Fibroblast of the aortic adventitia (primary cell): ENCODE data around the gene PRSS27. TPM values are rescaled to one million over a fixed set of nuclear protein-coding genes. Genes with fewer than 3 reads are reported as not detected.
"Not testable (repeated sequence)": the region's sequence is repeated elsewhere in the genome, so short reads cannot be mapped to it uniquely, and the experiment has no call there.

ENCODE experiments used
- DNase-seq: peaks from one replicate; pipeline ENCODE4 v3.0.0-alpha.2; 2010; ENCODE audit warnings: low read depth
- H3K4me3 ChIP-seq: 2 replicates; pipeline ENCODE4 v1.5.1; 2011; ENCODE audit warnings: low read depth, mild to moderate bottlenecking, control low read depth, low read length, moderate library complexity
- CTCF ChIP-seq: IDR thresholded peaks from 2 replicates; pipeline ENCODE4 v1.5.1; 2011; ENCODE audit warnings: mild to moderate bottlenecking, low read length, control low read depth, inconsistent platforms; ENCODE audit not compliant: insufficient read depth
- total RNA-seq: library from RNA; depleted of rRNA; stranded (reverse); fragments of >200 nt; gene quantifications from 2 replicates; pipeline ENCODE4 v1.2.3, GENCODE V29; 2012; ENCODE audit warnings: low replicate concordance

Gene PRSS27
- total RNA-seq, 1 donor: 1.3 TPM

DNA sequence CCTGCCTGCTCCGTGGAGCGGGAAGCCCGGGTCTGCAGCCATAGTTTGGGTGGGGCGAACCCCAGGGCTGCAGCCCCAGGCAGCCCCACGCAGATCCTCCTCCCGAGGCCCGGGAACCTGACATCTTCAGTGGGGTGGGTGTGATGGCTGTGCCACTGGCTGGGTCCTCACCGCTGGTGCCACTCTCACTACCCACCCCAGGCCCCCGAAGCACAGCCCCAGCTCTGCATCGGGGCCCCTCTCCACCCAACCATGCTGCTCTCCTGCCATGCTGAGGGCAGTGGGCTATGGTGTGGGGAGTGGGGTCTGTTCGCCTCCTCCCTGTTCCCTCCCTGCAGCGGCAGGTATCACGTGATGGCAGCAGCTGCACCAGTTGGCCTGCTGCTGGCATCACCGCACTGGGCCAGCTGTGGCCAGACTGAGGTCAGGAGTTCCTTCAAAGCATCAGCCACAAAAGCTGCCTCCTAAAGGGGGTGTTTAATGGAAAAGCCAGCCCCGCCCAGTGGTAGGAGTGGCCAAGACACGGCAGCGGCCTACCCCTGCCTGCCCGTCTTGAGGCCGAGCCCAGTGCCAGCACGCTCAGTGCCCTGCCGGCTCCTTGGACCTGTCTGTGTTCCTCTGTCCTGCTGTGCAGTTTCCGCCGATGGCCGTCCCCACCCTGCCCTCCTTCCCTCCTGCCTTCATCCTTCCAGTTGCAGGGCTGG, 26.9 kb downstream of the PRSS27 start:
- TF ChIP-seq CTCF: no peak
- peak; percentile 8 for DNase-seq
- H3K4me3 ChIP-seq: no peak overlapping the region

DNA sequence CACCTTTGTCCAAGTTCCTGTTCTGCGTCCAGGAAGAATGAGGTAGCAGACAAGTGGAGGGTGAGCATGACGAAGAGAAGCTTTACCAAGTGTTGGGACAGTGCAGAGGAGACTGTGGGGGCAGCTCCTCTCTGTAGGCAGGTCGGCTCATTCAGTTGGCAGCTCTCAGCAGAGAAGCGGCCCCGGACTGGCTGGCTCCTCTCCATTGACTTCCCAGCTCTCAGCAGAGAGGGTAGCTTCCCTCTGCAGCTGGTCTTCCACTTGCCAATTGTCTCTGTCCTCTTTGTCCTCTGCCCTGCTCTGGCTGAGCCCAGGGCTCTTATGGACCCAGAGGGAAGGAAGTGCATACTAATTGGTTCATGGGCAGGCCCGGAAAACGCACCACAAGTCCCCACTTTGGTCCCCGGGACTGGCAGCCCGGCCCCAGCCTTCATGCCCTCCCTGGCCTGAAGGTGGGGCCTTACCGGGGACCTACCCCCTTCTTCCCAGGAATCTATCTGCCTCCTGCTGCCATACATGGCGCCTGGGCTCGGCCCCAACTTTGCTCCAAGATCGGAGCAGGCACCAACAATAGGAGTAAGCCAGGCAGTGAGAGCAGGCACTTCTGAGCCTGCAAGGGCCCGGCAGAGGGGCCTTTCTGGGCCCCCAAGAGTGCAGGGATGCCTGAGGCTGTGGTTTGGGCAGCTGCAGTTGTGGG, 27.6 kb downstream of the PRSS27 start:
- H3K4me3 ChIP-seq: no peak overlapping the region
- no peak for DNase-seq
- no peak for TF ChIP-seq CTCF

- no peak for DNase-seq
- TF ChIP-seq CTCF: no peak
- no peak overlapping the region for H3K4me3 ChIP-seq
Observed at GRCh38 chr16:2691491-2692248, 28.4 kb downstream of the PRSS27 start.

DNA sequence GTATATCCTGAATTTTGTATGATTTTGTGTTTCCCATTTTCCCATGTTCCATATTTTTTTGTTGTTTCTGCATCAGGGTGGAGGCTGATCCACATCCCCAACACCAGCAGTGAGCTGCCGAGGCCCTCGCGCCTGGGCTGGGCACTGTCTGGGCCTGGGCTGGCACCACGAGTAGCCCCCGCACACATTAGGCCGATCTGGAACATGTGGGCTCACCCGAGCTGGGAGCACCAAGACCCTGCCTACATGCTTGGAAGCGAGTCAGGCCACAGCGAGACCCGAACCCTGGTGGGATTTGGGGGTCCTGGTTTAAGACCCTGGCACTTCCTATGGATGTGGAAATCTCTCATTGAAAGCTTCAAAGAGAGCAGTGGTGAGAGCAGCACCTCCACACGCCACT, 29.2 kb downstream of the PRSS27 start:
- no peak for DNase-seq
- no peak overlapping the region for H3K4me3 ChIP-seq
- TF ChIP-seq CTCF: no peak

GRCh38 chr16:2689968-2690801, 29.8 kb downstream of the PRSS27 start:
- TF ChIP-seq CTCF: no peak
- no peak for DNase-seq
- H3K4me3 ChIP-seq: no peak overlapping the region

DNA sequence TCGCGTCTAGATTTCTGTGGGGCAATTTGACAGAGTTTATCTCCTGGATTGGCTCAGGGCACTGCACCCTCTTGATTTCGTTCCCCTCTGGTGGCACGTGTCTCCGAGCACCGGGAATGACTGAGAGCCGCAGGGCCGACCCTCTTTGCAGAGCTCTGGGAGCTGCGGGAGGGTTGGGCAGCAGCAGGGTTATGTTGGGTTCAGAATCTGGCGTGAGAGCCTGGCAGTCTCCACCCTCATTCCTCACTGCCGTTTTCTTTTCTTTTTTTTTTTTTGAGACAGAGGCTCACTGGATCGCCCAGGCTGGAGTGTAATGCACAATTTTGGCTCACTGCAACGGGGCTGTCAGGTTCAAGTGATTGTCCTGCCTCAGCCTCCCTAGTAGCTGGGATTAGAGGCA, 30.6 kb downstream of the PRSS27 start:
- H3K4me3 ChIP-seq, DNase-seq: not testable (repeated sequence)
